GM21360 (cell line): Measurements from ENCODE around the gene LZIC.

Experiments used
- ATAC-seq: cut with Tn5 transposase; IDR thresholded peaks from one replicate; pipeline ENCODE4 v1.9.1; 2021; ENCODE audit warnings: mild to moderate bottlenecking, moderate library complexity; ENCODE audit not compliant: unreplicated experiment

LZIC gene

GRCh38 chr1:9887070-9887469 is 56.1 kb downstream of the LZIC start:
- no peak for ATAC-seq

- ATAC-seq: no peak
Observed at GRCh38 chr1:9886092-9886742, 57.0 kb downstream of the LZIC start.

GRCh38 chr1:9884805-9885204 is 58.4 kb downstream of the LZIC start:
- ATAC-seq: no peak

GRCh38 chr1:9883585-9884449 is 59.4 kb downstream of the LZIC start:
- ATAC-seq: no peak

GRCh38 chr1:9882945-9883303 is 60.3 kb downstream of the LZIC start:
- ATAC-seq: no peak

- ATAC-seq: no peak
Observed at GRCh38 chr1:9882296-9882944, 60.8 kb downstream of the LZIC start.

GRCh38 chr1:9881838-9882249 is 61.3 kb downstream of the LZIC start:
- no peak for ATAC-seq
